ENCODE data around the gene JAKMIP1. TPM values are rescaled to one million over a fixed set of nuclear protein-coding genes. Genes with fewer than 3 reads are reported as not detected.

JAKMIP1 gene
- polyA plus RNA-seq, 12 donors = 0.09 to 0.17 (median 0.14) TPM; not detected in 9

GRCh38 chr4:6068986-6069385, 131.4 kb downstream of the JAKMIP1 start:
- DNase-seq = no peak

DNA sequence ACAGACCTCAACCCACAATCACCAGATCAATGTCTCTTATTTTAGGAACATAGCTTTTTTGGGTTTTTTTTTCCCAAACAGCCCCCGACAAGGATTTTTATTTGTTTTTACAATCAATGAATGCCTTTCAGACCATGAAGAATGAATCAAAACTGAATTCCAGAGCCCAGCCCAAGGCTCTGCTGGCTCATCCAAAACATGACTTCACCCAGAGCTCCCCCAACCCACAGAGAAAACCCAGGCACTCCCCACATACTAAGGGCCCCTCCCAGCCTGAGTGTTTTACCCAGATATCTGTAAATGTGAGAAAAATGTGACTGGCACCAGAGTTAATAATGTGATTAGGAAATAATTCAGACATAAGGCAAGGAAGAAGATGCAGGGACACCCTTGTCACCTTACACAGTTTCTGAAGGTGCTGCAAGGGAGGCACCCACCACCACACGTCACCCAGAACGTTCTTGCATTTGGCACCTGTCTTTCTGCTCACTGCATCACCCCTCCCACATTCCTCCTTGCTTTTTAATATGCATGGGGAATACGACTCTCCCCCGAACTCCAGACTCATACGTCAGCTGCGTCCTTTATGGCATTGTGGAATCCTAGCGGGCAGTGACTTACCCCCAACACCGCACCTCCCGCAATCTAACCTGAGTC, 134.3 kb downstream of the JAKMIP1 start:
- no peak for DNase-seq

GRCh38 chr4:6065166-6065565, 135.2 kb downstream of the JAKMIP1 start:
- DNase-seq = no peak

GRCh38 chr4:6064383-6064782, 136.0 kb downstream of the JAKMIP1 start:
- DNase-seq = no peak

DNA sequence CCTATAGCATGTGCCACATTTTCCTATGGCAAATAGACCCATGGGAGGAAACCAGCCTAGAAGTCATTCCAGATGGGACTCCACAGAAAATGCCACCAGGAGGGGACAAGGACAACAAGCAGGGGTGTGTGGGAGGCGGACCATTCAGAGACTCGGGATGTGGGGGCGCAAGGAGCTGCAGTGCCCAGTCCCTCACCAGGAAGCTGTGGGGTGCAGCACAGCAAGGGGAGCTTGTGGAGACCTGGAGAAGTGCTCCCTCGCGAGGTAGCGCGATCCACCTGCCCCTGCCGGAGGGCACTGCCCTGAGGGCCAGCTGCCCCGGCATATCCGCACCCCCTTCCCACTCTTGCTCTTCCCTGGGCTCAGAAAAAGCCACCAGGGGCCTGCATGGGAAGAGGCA, 136.7 kb downstream of the JAKMIP1 start:
- DNase-seq = no peak

DNA sequence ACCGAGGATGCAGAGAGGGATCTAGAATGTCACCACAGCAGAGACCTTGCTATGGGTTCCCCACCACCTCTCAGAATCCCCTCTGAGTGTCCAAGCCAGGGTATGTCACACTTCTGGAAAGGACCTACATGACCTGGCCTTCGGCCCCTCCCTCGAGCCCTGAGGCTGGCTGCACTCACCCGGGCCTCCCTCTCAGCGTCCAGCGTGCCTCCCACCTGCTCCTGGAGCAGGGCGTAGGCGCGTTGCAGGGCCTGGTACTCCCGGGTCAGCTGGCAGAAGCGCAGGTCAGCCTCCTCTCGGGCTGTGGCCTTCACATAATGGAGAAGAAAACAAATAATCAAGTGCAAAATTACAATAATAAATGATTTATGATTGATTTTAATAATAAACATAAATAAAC, 138.2 kb downstream of the JAKMIP1 start:
- DNase-seq = no peak

DNA sequence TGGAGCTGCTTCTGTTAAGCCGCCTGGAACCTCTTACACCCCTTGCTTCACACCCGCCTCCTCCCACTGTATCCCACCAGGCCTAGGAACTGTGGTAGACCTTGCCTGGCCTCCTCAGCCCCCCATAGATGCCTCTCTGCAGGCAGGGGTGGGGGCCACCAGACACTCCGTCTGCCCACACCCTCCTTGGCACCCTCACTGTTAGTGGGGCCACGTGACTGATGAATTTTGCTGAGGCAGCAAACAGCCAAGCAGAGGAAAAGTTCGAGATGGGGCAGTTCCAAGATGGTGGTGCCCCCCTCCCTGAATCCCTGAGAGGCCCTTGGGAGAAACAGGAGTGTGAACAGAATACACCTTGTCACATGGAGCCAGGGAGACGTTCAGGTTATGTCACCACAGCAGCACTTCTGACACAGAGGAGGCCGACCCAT, 141.0 kb downstream of the JAKMIP1 start:
- DNase-seq = no peak

GRCh38 chr4:6058531-6059374, 141.6 kb downstream of the JAKMIP1 start:
- no peak for DNase-seq

DNA sequence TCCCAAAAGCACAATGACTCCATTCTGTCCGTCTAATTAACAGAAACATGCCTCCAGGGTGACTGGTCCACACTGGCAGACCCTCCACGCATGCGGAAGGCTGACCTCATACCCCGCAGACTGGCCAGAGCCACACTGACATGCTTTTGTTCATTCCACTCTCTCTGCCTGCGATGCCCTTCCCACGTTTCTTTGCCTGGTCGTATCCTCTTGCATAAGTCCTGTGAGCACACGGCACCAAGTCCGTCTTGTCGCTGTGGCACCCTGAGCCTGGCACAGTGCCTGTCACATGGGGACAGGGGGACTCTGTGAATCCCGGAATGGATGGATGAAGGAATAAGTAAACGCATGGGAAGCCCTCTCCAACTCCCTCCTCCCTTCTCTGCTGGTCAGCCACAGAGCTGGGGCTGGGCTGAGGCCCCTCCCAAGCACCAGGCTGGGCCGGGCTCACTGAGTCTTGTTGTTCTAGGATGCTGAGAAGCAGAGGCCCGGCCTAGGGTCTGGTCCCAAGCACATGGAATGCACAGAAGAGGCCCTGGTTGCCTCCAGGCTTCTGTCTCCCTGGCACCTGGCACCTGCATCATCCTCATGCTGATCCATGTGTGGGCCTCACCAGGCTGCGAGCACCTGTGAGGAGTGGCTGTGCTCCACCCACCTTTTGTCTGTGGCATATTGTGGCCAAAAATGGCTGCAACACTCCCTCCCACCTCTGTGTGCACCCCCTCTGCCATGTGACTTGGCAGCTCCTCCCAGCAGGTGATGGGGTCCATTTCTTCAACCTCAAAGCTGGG, 143.2 kb downstream of the JAKMIP1 start:
- DNase-seq = no peak

GRCh38 chr4:6055436-6055835, 144.9 kb downstream of the JAKMIP1 start:
- DNase-seq = no peak

GRCh38 chr4:6055030-6055429, 145.3 kb downstream of the JAKMIP1 start:
- no peak for DNase-seq

- DNase-seq = no peak
Observed at GRCh38 chr4:6054162-6054922, 146.0 kb downstream of the JAKMIP1 start.

DNA sequence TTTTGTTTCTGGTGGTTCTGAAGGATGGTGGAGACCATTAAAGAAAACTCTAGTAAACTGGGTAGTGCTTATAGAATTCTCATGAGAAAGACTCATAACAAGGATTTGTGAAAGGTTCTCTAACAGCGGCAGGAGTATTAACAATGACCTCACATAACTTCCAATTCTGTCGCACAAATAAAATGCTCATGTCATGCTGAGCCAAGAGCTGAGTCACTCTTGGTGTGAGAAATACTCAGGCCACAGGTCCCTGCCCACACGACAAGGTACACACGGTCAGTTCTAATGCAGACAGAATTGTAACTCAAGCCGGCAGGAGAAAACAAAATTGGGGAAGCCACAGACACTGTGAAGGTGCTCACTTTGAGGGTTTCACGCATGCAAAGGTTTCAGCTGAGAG, 147.7 kb downstream of the JAKMIP1 start:
- DNase-seq = no peak

GRCh38 chr4:6050551-6050950, 149.8 kb downstream of the JAKMIP1 start:
- no peak for DNase-seq

DNA sequence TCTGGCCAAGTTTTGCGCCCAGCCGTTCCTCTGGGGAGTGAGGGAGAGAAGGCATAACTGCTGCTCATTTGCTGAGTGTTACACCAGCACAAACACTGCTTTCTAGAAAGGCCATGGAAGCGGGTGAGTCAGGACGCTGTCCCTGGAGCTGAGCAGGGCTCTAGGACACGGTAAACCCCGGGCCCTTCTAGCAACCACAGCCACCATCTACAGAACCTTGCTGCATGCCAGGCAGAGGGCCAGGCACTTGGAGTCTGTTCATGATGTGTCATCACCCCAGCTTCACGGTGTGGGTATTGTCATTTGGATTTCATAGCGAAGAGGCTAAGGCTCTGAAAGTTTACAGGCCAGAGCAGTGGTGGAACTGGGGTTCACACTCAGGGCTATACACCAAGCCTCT, 150.4 kb downstream of the JAKMIP1 start:
- no peak for DNase-seq

DNA sequence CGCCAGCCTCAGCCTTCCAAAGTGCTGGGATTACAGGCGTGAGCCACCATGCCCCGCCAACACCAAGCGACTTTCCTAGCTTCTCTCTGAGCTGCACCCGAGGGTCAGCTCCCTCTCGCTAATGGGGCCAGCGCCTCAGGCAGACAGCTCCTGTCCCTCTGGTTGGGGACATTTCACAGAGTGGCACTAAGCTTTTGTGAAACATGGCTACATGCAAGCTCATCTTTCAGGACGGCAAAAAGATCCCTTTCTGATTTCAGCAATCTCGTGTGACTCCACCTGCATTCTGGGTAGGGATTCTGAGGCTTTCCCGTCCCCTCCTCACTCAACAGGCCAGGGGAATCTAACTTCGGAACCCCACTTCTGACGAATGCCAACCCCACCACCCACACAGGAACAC, 151.1 kb downstream of the JAKMIP1 start:
- DNase-seq = no peak

- no peak for DNase-seq
Observed at GRCh38 chr4:6048537-6048936, 151.8 kb downstream of the JAKMIP1 start.

DNA sequence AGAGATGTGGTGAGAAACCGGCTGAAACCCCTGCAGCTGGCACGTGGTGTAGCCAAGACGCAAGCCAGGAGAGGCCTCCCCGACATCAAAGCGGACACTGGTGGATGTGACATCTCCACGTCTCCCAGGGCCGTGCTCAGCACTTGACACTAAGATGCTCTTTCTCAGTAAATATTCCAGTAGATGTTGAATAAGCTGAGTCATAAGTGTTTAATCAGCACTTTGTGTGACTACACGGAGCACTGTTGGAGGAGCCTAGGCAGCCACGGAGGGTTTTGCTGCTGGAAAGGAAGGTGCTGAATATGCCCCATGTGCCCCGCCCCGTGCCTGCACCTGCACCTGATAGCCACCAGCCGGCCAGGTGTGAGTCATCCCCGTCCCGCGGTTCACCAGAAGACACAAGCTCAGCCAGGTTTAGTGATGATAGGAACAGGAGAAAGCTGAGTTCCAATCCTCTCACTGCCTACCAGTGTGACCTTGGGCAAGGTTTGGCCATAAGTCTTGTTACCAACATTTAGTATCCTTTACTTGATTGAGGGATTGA, 153.1 kb downstream of the JAKMIP1 start:
- no peak for DNase-seq

DNA sequence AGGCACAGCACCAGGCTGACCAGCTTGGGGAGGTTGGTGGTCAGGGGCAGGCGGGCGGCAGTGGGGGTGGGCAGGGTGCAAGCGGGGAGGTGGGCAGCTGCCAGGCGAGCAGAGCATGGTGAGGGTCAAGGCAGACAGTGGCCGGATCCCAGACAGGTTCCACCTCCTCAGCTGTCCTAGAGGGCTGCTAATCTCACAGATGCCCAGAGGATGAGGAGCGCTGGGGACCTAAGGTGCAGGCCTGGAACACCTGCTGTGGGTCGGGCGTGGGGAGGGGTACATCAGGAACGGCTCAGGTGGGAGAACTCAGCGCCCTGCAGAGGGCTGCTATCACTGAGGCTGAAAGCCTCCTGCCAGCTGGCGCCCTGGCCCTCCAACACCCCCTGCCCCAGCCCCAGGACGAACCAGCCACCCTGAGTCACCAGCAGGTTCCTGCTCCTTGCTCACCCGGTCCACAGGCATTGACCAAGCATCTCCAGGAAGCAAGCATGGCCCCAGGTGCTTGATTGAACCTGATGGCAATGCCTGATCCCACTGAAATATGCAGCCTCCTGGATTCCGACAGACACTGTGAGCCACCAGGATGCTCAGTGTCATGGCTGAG, 153.7 kb downstream of the JAKMIP1 start:
- DNase-seq = no peak

DNA sequence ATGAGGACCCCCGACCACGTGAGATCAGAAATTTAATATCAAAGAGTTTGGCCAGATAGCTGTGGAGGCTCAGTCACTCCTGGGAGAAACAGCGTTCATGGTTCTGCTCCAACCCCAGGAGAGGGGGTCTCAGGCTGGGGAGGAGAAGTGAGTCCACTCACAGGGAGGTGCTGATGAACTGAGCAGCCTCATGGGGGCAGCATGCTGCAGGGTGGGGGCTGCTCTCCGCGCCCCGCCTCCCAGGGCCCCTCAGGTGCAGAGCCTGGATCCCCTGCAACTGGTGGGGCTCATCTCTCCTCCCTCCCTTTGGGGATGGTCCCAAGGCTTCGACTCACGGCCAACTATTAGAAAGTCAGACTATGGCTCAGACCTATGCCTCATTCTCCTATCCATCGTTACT, 155.5 kb downstream of the JAKMIP1 start:
- no peak for DNase-seq

DNA sequence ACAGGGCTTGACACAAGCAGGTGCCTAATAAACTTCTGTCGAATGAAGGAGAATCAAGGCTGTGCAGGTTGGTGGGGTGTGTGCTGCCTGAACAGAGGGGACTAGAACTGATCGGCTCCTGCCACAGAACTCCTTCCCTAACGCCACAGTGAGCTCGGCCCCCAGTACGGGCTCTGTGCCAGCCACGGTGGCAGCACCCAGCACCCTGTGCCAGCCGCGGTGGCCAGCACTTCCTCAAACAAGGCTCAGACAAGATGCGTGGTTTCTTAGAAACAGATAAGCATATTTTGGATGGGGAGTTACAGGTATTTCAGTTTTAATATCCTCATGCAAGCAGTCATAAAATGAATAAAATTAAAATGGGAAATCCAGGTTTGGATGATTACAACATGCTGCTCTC, 156.1 kb downstream of the JAKMIP1 start:
- DNase-seq = no peak

All from muscle of arm (tissue), 12 donors.